K562 (cell line): ENCODE measurements around the gene OPA3. TPM values are rescaled to one million over a fixed set of nuclear protein-coding genes. Genes with fewer than 3 reads are reported as not detected.
A peak's percentile ranks its signal among the peaks of the same experiment; 100 is the strongest.

Experiments
- ATF7 ChIP-seq: fragments of 450-650 bp; IDR thresholded peaks from 2 replicates; pipeline ENCODE4 v1.7.1; 2014; ENCODE audit warnings: mild to moderate bottlenecking, moderate library complexity
- CBX5 ChIP-seq: IDR thresholded peaks from 2 replicates; pipeline ENCODE4 v1.6.1; 2014; ENCODE audit warnings: low read depth, borderline replicate concordance
- CEBPG ChIP-seq, 3 experiments: fragments of 200-800 bp in 1 of 3; sonication (Bioruptor generic) in 1 of 3; sonication (generic) in 1 of 3; formaldehyde crosslinking in 1 of 3; IDR thresholded peaks in 2 of 3; conservative IDR thresholded peaks in 1 of 3; 2 replicates each; pipeline versions ENCODE4 v1.6.1 to v1.8.0; 2016 to 2022; ENCODE audit warnings: missing compliant biosample characterization in 2 of 3, missing genetic modification characterization in 2 of 3, mild to moderate bottlenecking in 1 of 3, missing genetic modification reagents in 1 of 3
- CTBP1 ChIP-seq: fragments of 450-650 bp; IDR thresholded peaks from 2 replicates; pipeline ENCODE4 v1.6.1; 2016; ENCODE audit warnings: borderline replicate concordance
- HLTF ChIP-seq: fragments of 450-650 bp; IDR thresholded peaks from 2 replicates; pipeline ENCODE4 v1.6.1; 2016
- HNRNPUL1 ChIP-seq: fragments of 200-400 bp; formaldehyde crosslinking; IDR thresholded peaks from 2 replicates; pipeline ENCODE4 v1.6.1; 2017; ENCODE audit warnings: low read length
- HOXB6 ChIP-seq: fragments of 250-450 bp; sonication (Bioruptor Pico); IDR thresholded peaks from 2 replicates; pipeline ENCODE4 v1.5.1; 2022; ENCODE audit warnings: mild to moderate bottlenecking, borderline replicate concordance
- ILK ChIP-seq: fragments of 450-650 bp; IDR thresholded peaks from 2 replicates; pipeline ENCODE4 v1.6.1; 2016; ENCODE audit warnings: missing genetic modification characterization, low read depth, mild to moderate bottlenecking, missing compliant biosample characterization, moderate library complexity, borderline replicate concordance
- KDM2B ChIP-seq: fragments of 250-450 bp; sonication (Bioruptor Pico); IDR thresholded peaks from 2 replicates; pipeline ENCODE4 v1.8.0; 2021; ENCODE audit warnings: mild to moderate bottlenecking, moderate library complexity
- MBD2 ChIP-seq: sonication (generic); IDR thresholded peaks from 2 replicates; pipeline ENCODE4 v1.6.1; 2016; ENCODE audit warnings: low read depth, borderline replicate concordance
- MEIS2 ChIP-seq: fragments of 450-650 bp; IDR thresholded peaks from 2 replicates; pipeline ENCODE4 v1.6.1; 2014; ENCODE audit warnings: mild to moderate bottlenecking; ENCODE audit not compliant: partially characterized antibody
- MNT ChIP-seq, 2 experiments: fragments of 450-650 bp; conservative IDR thresholded peaks; 2 replicates each; pipeline ENCODE4 v1.6.1; 2017; ENCODE audit warnings: mild to moderate bottlenecking in 2 of 2, moderate library complexity in 2 of 2
- MTA1 ChIP-seq: fragments of 450-650 bp; IDR thresholded peaks from 2 replicates; pipeline ENCODE4 v1.6.1; 2017; ENCODE audit warnings: borderline replicate concordance
- NELFE ChIP-seq: IDR thresholded peaks from 2 replicates; pipeline ENCODE4 v1.6.1; 2011; ENCODE audit warnings: mild to moderate bottlenecking; ENCODE audit not compliant: insufficient read depth, insufficient read length
- PURB ChIP-seq: sonication (generic); formaldehyde crosslinking; IDR thresholded peaks from 2 replicates; pipeline ENCODE4 v1.9.0; 2021; ENCODE audit warnings: low read depth, mild to moderate bottlenecking, missing genetic modification reagents
- RBFOX2 ChIP-seq: fragments of 200-400 bp; formaldehyde crosslinking; IDR thresholded peaks from 2 replicates; pipeline ENCODE4 v1.6.1; 2017; ENCODE audit warnings: low read depth, mild to moderate bottlenecking, low read length, moderate library complexity
- RNF2 ChIP-seq: sonication (generic); IDR thresholded peaks from 2 replicates; pipeline ENCODE4 v1.6.1; 2016
- SMAD2 ChIP-seq: fragments of 150-350 bp; IDR thresholded peaks from 2 replicates; pipeline ENCODE4 v1.6.1; 2014; ENCODE audit warnings: low read depth, mild to moderate bottlenecking, low read length
- TBP ChIP-seq: optimal IDR thresholded peaks from 2 replicates; pipeline ENCODE3; 2011; ENCODE audit warnings: low read depth, low read length, improper control_type of control experiment
- TCF7L2 ChIP-seq: fragments of 150-350 bp; IDR thresholded peaks from 2 replicates; pipeline ENCODE4 v1.6.1; 2016; ENCODE audit warnings: low read depth, mild to moderate bottlenecking, low read length, moderate library complexity
- UBTF ChIP-seq, 2 experiments: IDR thresholded peaks; 2 replicates each; pipeline ENCODE4 v1.6.1; 2012; ENCODE audit warnings: improper control_type of control experiment in 2 of 2, low read depth in 2 of 2, low read length in 2 of 2, borderline replicate concordance in 1 of 2
- ZBTB34 ChIP-seq: fragments of 250-450 bp; sonication (Bioruptor Pico); IDR thresholded peaks from 2 replicates; pipeline ENCODE4 v1.8.0; 2021; ENCODE audit warnings: mild to moderate bottlenecking, moderate library complexity
- ZEB2 ChIP-seq: fragments of 450-650 bp; IDR thresholded peaks from 2 replicates; pipeline ENCODE4 v1.6.1; 2016
- ZNF174 ChIP-seq: fragments of 250-450 bp; sonication (Bioruptor Pico); IDR thresholded peaks from 2 replicates; pipeline ENCODE4 v1.4.0; 2020; ENCODE audit warnings: mild to moderate bottlenecking
- ZNF41 ChIP-seq: fragments of 250-450 bp; sonication (Bioruptor Pico); conservative IDR thresholded peaks from 2 replicates; pipeline ENCODE4 v1.4.0; 2020; ENCODE audit warnings: mild to moderate bottlenecking
- ZNF561 ChIP-seq: fragments of 450-650 bp; formaldehyde crosslinking; conservative IDR thresholded peaks from 2 replicates; pipeline ENCODE4 v1.4.0; 2020; ENCODE audit warnings: mild to moderate bottlenecking, moderate library complexity
- polyA plus RNA-seq, 8 experiments: library from polyadenylated mRNA; depleted of rRNA in 4 of 8; stranded (reverse) in 5 of 8; unstranded in 3 of 8; fragments of >200 nt; fragmentation: Nextera tagmentation in 2 of 8; fragmentation: Illumina TruSeq in 1 of 8; extraction: Ambion mirVana in 2 of 8; extraction: Trizol in 1 of 8; gene quantifications; 2 replicates each; pipeline versions ENCODE4 v1.2.1 to v1.2.3, GENCODE V29; 2011 to 2014; ENCODE audit warnings: inconsistent platforms in 1 of 8, missing spikeins in 1 of 8
- total RNA-seq, 7 experiments: library from RNA; depleted of rRNA in 6 of 7; stranded (reverse); fragments of >200 nt in 6 of 7; fragmentation: Illumina TruSeq in 2 of 7; extraction: Trizol in 2 of 7; gene quantifications; 2 replicates each; pipeline versions ENCODE4 v1.2.1 to v1.2.3, GENCODE V29; 2011 to 2021; ENCODE audit warnings: low replicate concordance in 1 of 7

Gene OPA3
- total and polyA plus RNA-seq, 9 of the 15 experiments (the other 6 are each of a cell fraction or from before 2014, with no cell fraction given) = 1.4 to 18.8 (median 9.0) TPM

GRCh38 chr19:45528149-45528743 is 56.4 kb downstream of the OPA3 start (continued):
- TF ChIP-seq CBX5 (no peak), UBTF (IDR thresholded peaks at IDR 0.05; ENCODE audit: borderline replicate concordance in 1 of 2, low read depth in 2 of 2, low read length in 2 of 2) (no peak), HLTF (no peak), CEBPG (CRISPR knock-in tag; IDR thresholded peaks at IDR 0.05) (no peak), CEBPG (tag; conservative IDR thresholded peaks at IDR 0.05 in 1 of 2, IDR thresholded peaks at IDR 0.05 in 1 of 2) (no peak), PURB (CRISPR knock-in tag) (no peak), ILK (tag) (no peak), HOXB6 (0 out of 2 replicates have a peak, but pooled peaks have one; percentile 5), MNT (conservative IDR thresholded peaks at IDR 0.05) (no peak), MBD2 (peak; percentile 44; the same call in 1 of the 2 replicates), NELFE (no peak), MEIS2 (peak; percentile 86), ATF7 (peak; percentile 52; the same call in 1 of the 2 replicates), ZNF561 (no peak), RNF2 (no peak), KDM2B (CRISPR knock-in tag) (no peak), HNRNPUL1 (no peak), ZNF41 (CRISPR knock-in tag) (no peak), MTA1 (0 out of 2 replicates have a peak, but pooled peaks have one; percentile 26), SMAD2 (no peak), ZBTB34 (CRISPR knock-in tag) (no peak), TCF7L2 (peak; percentile 70; the same call in 1 of the 2 replicates), ZEB2 (0 out of 2 replicates have a peak, but pooled peaks have one; percentile 20), CTBP1 (no peak), RBFOX2 (no peak), TBP (no peak), ZNF174 (no peak)
